ENCODE measurements around the gene PAK6. TPM values are rescaled to one million over a fixed set of nuclear protein-coding genes. Genes with fewer than 3 reads are reported as not detected.

The PAK6 gene
- polyA plus RNA-seq, 1 of the 3 experiments (the other 2 are of a cell fraction): 0.07 TPM

DNA sequence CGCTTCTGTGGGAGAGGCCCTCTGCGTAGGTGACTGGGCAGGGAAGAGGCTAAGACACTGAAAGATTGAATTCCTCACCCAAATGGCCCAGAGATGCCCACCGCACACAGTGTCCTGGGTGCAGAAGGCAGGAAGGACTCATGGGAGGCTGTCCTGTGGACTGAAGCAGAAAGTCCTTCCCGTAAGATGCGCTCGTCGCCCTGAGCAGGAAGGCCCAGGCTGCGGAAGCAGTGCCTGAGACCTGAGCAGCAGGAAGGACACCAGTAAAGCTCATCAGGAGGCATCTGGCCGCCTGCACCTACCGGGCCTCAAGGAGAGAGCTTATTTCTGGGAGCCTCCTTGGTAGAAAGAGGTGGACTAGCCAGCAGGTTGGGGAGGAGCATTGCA, 3.3 kb downstream of the PAK6 start:
- no peaks in the 10 kb centered on the region for H3K9me2 ChIP-seq
- WGBS (ENCODE audit: low lambda C conversion rate): 96% methylated on average over 10 of the region's 10 CpGs
- POLR2A ChIA-PET: no interaction called here
- H3K4me1 ChIP-seq (ENCODE audit: control insufficient read depth in 1 of 2, insufficient read depth in 2 of 2, low read depth in 1 of 2, low read length in 1 of 2): peaks cover 5 to 24% of the 10 kb centered on the region in 2 experiments; a peak in 2 of 4 replicates
- no peak overlapping the region for H3K27ac ChIP-seq (ENCODE audit: low read depth in 2 of 2, low read length in 1 of 2)
- no peak overlapping the region for H3K4me3 ChIP-seq (ENCODE audit: low read depth in 2 of 2, low read length in 1 of 2)
- CTCF ChIA-PET: interaction anchor here (1.5 to 34.5 kb wide), 4 partner anchors 24 to 78 kb away, joined by 4 to 720 read pairs (median 18); no protein-coding TSS in a partner anchor
- no peak overlapping the region for H3K4me2 ChIP-seq
- H4K20me1 ChIP-seq (ENCODE audit: insufficient read depth): peaks cover 5% of the 10 kb centered on the region; the same call in 1 of the 2 replicates
- peaks cover 1% of the 10 kb centered on the region for H3F3A ChIP-seq (replicated peaks; ENCODE audit: insufficient read depth)
- H3K79me2 ChIP-seq (ENCODE audit: insufficient read depth): no peaks in the 10 kb centered on the region
- DNase-seq: no peak
- no peaks in the 10 kb centered on the region for H3K9me3 ChIP-seq
- TF ChIP-seq SMC3 (IDR thresholded peaks at IDR 0.05; ENCODE audit: low read depth, low read length) (no peak), RXRA (IDR thresholded peaks at IDR 0.05; ENCODE audit: borderline replicate concordance, low read depth) (no peak), EZH2phosphoT487 (IDR thresholded peaks at IDR 0.05; ENCODE audit: borderline replicate concordance, low read depth) (no peak), MEF2A (IDR thresholded peaks at IDR 0.05; ENCODE audit: borderline replicate concordance, low read depth) (no peak), TAF1 (IDR thresholded peaks at IDR 0.05; ENCODE audit: borderline replicate concordance, low read depth, low read length) (no peak), RFX5 (IDR thresholded peaks at IDR 0.05; ENCODE audit: low read length) (no peak), TCF12 (IDR thresholded peaks at IDR 0.05) (no peak), FOSL2 (IDR thresholded peaks at IDR 0.05; ENCODE audit: borderline replicate concordance, low read depth) (no peak), FOXM1 (IDR thresholded peaks at IDR 0.05; ENCODE audit: low read depth) (no peak), SIN3A (IDR thresholded peaks at IDR 0.05; ENCODE audit: borderline replicate concordance, low read depth, low read length) (no peak), YY1 (IDR thresholded peaks at IDR 0.05; ENCODE audit: low read depth) (no peak), RAD21 (IDR thresholded peaks at IDR 0.05; ENCODE audit: low read length) (no peak), NFIC (IDR thresholded peaks at IDR 0.05; ENCODE audit: borderline replicate concordance) (no peak), NRF1 (IDR thresholded peaks at IDR 0.05; ENCODE audit: low read depth, low read length) (no peak), GATA2 (CRISPR knock-in tag; IDR thresholded peaks at IDR 0.05) (no peak), ELF1 (IDR thresholded peaks at IDR 0.05) (no peak)
- TF ChIP-seq, protein P1, sequence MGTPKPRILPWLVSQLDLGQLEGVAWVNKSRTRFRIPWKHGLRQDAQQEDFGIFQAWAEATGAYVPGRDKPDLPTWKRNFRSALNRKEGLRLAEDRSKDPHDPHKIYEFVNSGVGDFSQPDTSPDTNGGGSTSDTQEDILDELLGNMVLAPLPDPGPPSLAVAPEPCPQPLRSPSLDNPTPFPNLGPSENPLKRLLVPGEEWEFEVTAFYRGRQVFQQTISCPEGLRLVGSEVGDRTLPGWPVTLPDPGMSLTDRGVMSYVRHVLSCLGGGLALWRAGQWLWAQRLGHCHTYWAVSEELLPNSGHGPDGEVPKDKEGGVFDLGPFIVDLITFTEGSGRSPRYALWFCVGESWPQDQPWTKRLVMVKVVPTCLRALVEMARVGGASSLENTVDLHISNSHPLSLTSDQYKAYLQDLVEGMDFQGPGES (IDR thresholded peaks at IDR 0.05; ENCODE audit: low read depth, low read length): no peak
- TF ChIP-seq, protein P2, sequence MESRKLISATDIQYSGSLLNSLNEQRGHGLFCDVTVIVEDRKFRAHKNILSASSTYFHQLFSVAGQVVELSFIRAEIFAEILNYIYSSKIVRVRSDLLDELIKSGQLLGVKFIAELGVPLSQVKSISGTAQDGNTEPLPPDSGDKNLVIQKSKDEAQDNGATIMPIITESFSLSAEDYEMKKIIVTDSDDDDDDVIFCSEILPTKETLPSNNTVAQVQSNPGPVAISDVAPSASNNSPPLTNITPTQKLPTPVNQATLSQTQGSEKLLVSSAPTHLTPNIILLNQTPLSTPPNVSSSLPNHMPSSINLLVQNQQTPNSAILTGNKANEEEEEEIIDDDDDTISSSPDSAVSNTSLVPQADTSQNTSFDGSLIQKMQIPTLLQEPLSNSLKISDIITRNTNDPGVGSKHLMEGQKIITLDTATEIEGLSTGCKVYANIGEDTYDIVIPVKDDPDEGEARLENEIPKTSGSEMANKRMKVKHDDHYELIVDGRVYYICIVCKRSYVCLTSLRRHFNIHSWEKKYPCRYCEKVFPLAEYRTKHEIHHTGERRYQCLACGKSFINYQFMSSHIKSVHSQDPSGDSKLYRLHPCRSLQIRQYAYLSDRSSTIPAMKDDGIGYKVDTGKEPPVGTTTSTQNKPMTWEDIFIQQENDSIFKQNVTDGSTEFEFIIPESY (IDR thresholded peaks at IDR 0.05; ENCODE audit: borderline replicate concordance, low read depth): no peak
- TF ChIP-seq, protein P3, sequence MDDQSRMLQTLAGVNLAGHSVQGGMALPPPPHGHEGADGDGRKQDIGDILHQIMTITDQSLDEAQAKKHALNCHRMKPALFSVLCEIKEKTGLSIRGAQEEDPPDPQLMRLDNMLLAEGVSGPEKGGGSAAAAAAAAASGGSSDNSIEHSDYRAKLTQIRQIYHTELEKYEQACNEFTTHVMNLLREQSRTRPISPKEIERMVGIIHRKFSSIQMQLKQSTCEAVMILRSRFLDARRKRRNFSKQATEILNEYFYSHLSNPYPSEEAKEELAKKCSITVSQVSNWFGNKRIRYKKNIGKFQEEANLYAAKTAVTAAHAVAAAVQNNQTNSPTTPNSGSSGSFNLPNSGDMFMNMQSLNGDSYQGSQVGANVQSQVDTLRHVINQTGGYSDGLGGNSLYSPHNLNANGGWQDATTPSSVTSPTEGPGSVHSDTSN (IDR thresholded peaks at IDR 0.05): no peak
- TF ChIP-seq, protein P4, sequence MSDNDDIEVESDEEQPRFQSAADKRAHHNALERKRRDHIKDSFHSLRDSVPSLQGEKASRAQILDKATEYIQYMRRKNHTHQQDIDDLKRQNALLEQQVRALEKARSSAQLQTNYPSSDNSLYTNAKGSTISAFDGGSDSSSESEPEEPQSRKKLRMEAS (IDR thresholded peaks at IDR 0.05; ENCODE audit: low read depth): no peak
- peaks cover 15% of the 10 kb centered on the region for H3K27me3 ChIP-seq (ENCODE audit: insufficient read depth)
- no peaks in the 10 kb centered on the region for H3K36me3 ChIP-seq (replicated peaks in 1 of 2; ENCODE audit: control insufficient read depth in 1 of 2, insufficient read depth in 2 of 2, low read length in 1 of 2)
- H3K9ac ChIP-seq: no peak overlapping the region
- H2AFZ ChIP-seq (ENCODE audit: low read depth): no peak overlapping the region
